DOHH2 (cell line): Measurements from ENCODE around the gene DOCK9.

ENCODE experiments used
- H3F3A ChIP-seq: fragments of 200-600 bp; sonication (generic), shearing (Covaris generic); 2 replicates; pipeline ENCODE4 v1.6.0; 2016; ENCODE audit warnings: antibody characterized with exemption, mild to moderate bottlenecking; ENCODE audit not compliant: control insufficient read depth, insufficient read depth
- H3K27ac ChIP-seq: fragments of 200-600 bp; sonication (generic); 2 replicates; pipeline ENCODE4 v1.5.1; 2014; ENCODE audit warnings: low read depth, mild to moderate bottlenecking, low read length, moderate library complexity
- H3K27me3 ChIP-seq: fragments of 200-600 bp; sonication (generic); 2 replicates; pipeline ENCODE4 v1.6.1; 2014; ENCODE audit warnings: mild to moderate bottlenecking, low read length, mixed read lengths; ENCODE audit not compliant: control insufficient read depth
- H3K36me3 ChIP-seq: fragments of 200-600 bp; sonication (generic); 2 replicates; pipeline ENCODE4 v1.6.1; 2014; ENCODE audit warnings: mild to moderate bottlenecking, low read length, moderate library complexity, mixed read lengths; ENCODE audit not compliant: control insufficient read depth
- H3K4me1 ChIP-seq: fragments of 200-600 bp; sonication (generic); 2 replicates; pipeline ENCODE4 v1.6.1; 2014; ENCODE audit warnings: mild to moderate bottlenecking, low read length, mixed read lengths; ENCODE audit not compliant: control insufficient read depth
- H3K4me2 ChIP-seq: fragments of 200-600 bp; sonication (generic); 2 replicates; pipeline ENCODE4 v1.6.0; 2014; ENCODE audit warnings: mild to moderate bottlenecking, low read length, moderate library complexity
- H3K4me3 ChIP-seq: fragments of 200-600 bp; sonication (generic); 2 replicates; pipeline ENCODE4 v1.5.1; 2014; ENCODE audit warnings: mild to moderate bottlenecking, low read length, mixed read lengths
- H3K79me2 ChIP-seq: fragments of 200-600 bp; sonication (generic); 2 replicates; pipeline ENCODE4 v1.6.1; 2014; ENCODE audit warnings: mild to moderate bottlenecking, low read length, mixed read lengths; ENCODE audit not compliant: control insufficient read depth
- H3K9me2 ChIP-seq: fragments of 200-600 bp; sonication (generic); replicated peaks from 2 replicates; pipeline ENCODE4 v1.6.1; 2014; ENCODE audit warnings: mild to moderate bottlenecking, low read length, mixed read lengths; ENCODE audit not compliant: control insufficient read depth
- H3K9me3 ChIP-seq: fragments of 200-600 bp; sonication (generic); 2 replicates; pipeline ENCODE4 v1.6.1; 2014; ENCODE audit warnings: antibody characterized with exemption, low read length, mixed read lengths; ENCODE audit not compliant: control insufficient read depth, insufficient read depth
- H4K20me1 ChIP-seq: fragments of 200-600 bp; sonication (generic); 2 replicates; pipeline ENCODE4 v1.6.0; 2014; ENCODE audit warnings: low read depth, mild to moderate bottlenecking, antibody characterized with exemption, low read length, moderate library complexity; ENCODE audit not compliant: control insufficient read depth, insufficient read depth
- EZH2phosphoT487 ChIP-seq: fragments of 200-600 bp; sonication (generic); IDR thresholded peaks from 2 replicates; pipeline ENCODE4 v1.6.1; 2017; ENCODE audit warnings: borderline replicate concordance, mild to moderate bottlenecking, antibody characterized with exemption, low read length, moderate library complexity, mixed read lengths
- TF ChIP-seq, protein P1 (sequence below): fragments of 200-600 bp; sonication (generic); IDR thresholded peaks from one replicate; pipeline ENCODE4 v1.5.1; 2014; ENCODE audit warnings: antibody characterized with exemption, mild to moderate bottlenecking, low read depth, low read length; ENCODE audit not compliant: poor library complexity, severe bottlenecking

DOCK9 gene

DNA sequence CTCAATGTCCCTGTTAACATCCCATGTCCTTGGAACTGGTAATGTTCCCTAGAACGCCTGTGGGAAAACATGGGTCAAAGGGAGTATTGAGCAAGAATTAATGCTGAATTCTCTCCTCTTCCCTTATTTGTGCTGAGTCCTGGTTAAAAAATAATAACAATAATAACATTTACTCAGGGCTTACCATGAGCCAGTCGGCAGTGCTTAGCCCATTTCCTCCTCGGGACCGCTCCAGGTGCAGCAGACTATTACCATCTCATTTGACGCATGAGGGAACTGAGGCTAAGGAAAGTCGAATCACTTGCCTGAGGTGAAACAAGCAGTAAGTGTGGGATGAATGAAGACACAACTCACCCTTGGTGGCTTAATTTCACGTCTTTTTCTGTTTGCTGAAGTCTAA lies 191.8 kb downstream of the DOCK9 start:
- Histone ChIP-seq H3F3A (no peaks in the 10 kb centered on the region), H3K4me2 (no peak overlapping the region), H3K27me3 (no peaks in the 10 kb centered on the region), H3K4me3 (no peak overlapping the region), H3K4me1 (no peaks in the 10 kb centered on the region), H3K9me2 (no peaks in the 10 kb centered on the region), H3K79me2 (no peaks in the 10 kb centered on the region), H3K9me3 (no peaks in the 10 kb centered on the region), H4K20me1 (no peaks in the 10 kb centered on the region), H3K36me3 (no peaks in the 10 kb centered on the region), H3K27ac (no peak overlapping the region)
- TF ChIP-seq, protein P1, sequence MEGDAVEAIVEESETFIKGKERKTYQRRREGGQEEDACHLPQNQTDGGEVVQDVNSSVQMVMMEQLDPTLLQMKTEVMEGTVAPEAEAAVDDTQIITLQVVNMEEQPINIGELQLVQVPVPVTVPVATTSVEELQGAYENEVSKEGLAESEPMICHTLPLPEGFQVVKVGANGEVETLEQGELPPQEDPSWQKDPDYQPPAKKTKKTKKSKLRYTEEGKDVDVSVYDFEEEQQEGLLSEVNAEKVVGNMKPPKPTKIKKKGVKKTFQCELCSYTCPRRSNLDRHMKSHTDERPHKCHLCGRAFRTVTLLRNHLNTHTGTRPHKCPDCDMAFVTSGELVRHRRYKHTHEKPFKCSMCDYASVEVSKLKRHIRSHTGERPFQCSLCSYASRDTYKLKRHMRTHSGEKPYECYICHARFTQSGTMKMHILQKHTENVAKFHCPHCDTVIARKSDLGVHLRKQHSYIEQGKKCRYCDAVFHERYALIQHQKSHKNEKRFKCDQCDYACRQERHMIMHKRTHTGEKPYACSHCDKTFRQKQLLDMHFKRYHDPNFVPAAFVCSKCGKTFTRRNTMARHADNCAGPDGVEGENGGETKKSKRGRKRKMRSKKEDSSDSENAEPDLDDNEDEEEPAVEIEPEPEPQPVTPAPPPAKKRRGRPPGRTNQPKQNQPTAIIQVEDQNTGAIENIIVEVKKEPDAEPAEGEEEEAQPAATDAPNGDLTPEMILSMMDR, result no peak
- TF ChIP-seq EZH2phosphoT487, result no peak

DNA sequence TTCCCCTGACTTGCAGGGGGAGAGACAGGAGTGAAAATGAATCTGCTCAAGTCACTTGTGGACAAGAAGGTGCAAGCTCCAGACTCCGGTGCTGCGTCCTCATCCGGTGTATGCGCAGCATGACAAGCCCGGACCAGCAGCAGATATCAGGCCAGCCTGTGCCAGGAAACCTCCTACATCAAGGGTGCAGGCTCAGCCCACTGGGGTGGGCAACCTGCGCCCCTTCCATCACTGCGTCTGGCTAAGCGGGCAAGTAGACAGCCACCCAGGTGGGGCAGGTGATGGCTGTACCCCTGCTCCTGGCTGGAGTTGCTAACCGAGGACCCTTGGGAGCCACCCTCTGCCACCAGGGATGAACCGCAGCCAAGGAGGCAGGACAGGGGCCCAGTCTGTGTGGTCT lies 192.5 kb downstream of the DOCK9 start:
- Histone ChIP-seq H3K79me2 (no peaks in the 10 kb centered on the region), H3K9me2 (no peaks in the 10 kb centered on the region), H3K9me3 (no peaks in the 10 kb centered on the region), H3K4me1 (no peaks in the 10 kb centered on the region), H4K20me1 (no peaks in the 10 kb centered on the region), H3K4me3 (no peak overlapping the region), H3K36me3 (no peaks in the 10 kb centered on the region), H3K27me3 (no peaks in the 10 kb centered on the region), H3F3A (no peaks in the 10 kb centered on the region), H3K27ac (no peak overlapping the region), H3K4me2 (no peak overlapping the region)
- TF ChIP-seq, protein P1, result no peak
- no peak for TF ChIP-seq EZH2phosphoT487

DNA sequence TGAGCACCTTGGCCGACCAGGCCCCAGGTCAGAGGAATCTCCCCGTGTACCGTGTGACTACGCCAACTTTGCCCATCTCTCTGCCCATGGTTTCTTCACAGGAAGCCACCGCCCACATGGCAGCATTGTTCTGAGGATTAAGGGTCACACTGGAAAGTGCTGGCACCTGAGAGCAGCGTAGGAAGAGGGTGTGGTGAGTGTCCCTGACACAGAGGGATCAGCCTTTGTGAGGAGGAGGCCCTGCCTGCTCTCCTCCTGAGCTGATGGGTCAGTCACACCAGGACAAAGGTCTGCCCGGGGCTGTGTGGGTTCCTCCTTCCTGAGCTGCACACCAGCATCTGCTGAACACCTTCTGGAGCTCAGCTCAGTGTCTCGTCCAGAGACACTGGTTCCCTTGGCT lies 193.2 kb downstream of the DOCK9 start:
- Histone ChIP-seq H3K27me3 (no peaks in the 10 kb centered on the region), H3K4me3 (no peak overlapping the region), H3K4me1 (no peaks in the 10 kb centered on the region)

More for the DNA sequence above, 193.2 kb downstream of the DOCK9 start:
- TF ChIP-seq EZH2phosphoT487, result no peak
- TF ChIP-seq, protein P1, result no peak
- Histone ChIP-seq H3K27ac (no peak overlapping the region), H3F3A (no peaks in the 10 kb centered on the region), H3K79me2 (no peaks in the 10 kb centered on the region), H3K9me2 (no peaks in the 10 kb centered on the region), H4K20me1 (no peaks in the 10 kb centered on the region), H3K4me2 (no peak overlapping the region), H3K9me3 (no peaks in the 10 kb centered on the region), H3K36me3 (no peaks in the 10 kb centered on the region)
